Bronchial epithelial cell (primary cell): ENCODE results near the gene MALAT1. TPM values are rescaled to one million over a fixed set of nuclear protein-coding genes. Genes with fewer than 3 reads are reported as not detected.

ENCODE experiments used
- DNase-seq: peaks from one replicate; pipeline ENCODE4 v3.0.0-alpha.2; 2010; ENCODE audit warnings: low read depth
- FAIRE-seq: peaks from 2 replicates; lab custom pipeline; 2011; peaks lifted over from hg19 to GRCh38; lab: Jason Lieb, UNC
- H3K27me3 ChIP-seq: 2 replicates; pipeline ENCODE4 v1.5.1; 2011; ENCODE audit warnings: low read length; ENCODE audit not compliant: control insufficient read depth, insufficient read depth
- H3K36me3 ChIP-seq: 2 replicates; pipeline ENCODE4 v1.5.1; 2011; ENCODE audit warnings: low read length; ENCODE audit not compliant: control insufficient read depth, insufficient read depth
- H3K4me3 ChIP-seq: 2 replicates; pipeline ENCODE4 v1.5.1; 2011; ENCODE audit warnings: mild to moderate bottlenecking, low read depth, low read length, control low read depth
- total RNA-seq: library from RNA; depleted of rRNA; stranded (reverse); fragments of >200 nt; gene quantifications from 2 replicates; pipeline ENCODE4 v1.2.1, GENCODE V29; 2014
- TF ChIP-seq, protein P1 (sequence below): IDR thresholded peaks from 2 replicates; pipeline ENCODE4 v1.5.1; 2011; ENCODE audit warnings: mild to moderate bottlenecking, moderate library complexity, low read length, control low read depth, inconsistent platforms; ENCODE audit not compliant: insufficient read depth, severe bottlenecking

MALAT1 gene
- total RNA-seq, 1 donor from 2014 or later, result 11,095 TPM

DNA sequence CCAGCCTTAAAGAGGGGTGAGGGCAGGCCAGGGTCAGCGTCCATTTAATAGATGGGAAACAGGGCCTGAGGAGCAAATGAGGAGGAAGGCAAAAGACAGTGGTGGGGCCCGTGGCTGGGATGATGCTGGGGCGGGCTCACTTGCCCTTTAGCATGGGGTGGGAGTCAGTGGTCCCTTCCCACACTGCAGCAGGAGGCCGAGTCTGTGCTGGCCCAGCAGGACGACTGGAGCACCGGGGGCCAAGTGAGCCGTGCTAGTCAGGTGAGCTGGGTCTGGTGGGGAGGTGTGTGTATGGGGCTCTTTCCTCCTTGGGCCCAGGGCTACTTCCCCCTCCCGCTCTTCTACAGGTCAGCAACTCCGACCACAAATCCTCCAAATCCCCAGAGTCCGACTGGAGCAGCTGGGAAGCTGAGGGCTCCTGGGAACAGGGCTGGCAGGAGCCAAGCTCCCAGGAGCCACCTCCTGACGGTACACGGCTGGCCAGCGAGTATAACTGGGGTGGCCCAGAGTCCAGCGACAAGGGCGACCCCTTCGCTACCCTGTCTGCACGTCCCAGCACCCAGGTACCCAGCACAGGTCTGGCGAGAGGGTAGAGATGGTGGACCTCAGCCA lies 38.9 kb downstream of the MALAT1 start:
- FAIRE-seq (no peak), DNase-seq (no peak)
- Histone ChIP-seq H3K4me3 (no peak overlapping the region), H3K27me3 (no peaks in the 10 kb centered on the region), H3K36me3 (peaks cover 15% of the 10 kb centered on the region)
- TF ChIP-seq, protein P1, sequence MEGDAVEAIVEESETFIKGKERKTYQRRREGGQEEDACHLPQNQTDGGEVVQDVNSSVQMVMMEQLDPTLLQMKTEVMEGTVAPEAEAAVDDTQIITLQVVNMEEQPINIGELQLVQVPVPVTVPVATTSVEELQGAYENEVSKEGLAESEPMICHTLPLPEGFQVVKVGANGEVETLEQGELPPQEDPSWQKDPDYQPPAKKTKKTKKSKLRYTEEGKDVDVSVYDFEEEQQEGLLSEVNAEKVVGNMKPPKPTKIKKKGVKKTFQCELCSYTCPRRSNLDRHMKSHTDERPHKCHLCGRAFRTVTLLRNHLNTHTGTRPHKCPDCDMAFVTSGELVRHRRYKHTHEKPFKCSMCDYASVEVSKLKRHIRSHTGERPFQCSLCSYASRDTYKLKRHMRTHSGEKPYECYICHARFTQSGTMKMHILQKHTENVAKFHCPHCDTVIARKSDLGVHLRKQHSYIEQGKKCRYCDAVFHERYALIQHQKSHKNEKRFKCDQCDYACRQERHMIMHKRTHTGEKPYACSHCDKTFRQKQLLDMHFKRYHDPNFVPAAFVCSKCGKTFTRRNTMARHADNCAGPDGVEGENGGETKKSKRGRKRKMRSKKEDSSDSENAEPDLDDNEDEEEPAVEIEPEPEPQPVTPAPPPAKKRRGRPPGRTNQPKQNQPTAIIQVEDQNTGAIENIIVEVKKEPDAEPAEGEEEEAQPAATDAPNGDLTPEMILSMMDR, result no peak

DNA sequence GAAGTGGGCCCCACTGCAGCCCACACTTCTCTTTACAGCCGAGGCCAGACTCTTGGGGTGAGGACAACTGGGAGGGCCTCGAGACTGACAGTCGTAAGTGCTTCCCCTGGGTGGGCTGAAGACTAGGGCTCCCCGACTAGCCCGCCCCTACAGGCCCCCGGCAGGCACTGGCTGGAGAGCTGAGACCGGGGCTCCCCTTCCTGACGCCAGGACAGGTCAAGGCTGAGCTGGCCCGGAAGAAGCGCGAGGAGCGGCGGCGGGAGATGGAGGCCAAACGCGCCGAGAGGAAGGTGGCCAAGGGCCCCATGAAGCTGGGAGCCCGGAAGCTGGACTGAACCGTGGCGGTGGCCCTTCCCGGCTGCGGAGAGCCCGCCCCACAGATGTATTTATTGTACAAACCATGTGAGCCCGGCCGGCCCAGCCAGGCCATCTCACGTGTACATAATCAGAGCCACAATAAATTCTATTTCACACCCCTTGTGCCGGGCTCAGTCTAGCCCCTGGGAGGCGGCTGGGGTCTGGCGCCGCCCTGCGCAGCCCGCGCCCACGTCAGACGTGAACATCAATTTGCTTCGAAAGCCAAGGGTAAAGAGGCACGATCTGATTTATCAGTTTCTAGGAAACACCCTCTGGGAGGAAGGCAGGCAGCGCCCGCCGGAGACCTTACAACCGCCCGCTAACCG lies 39.5 kb downstream of the MALAT1 start:
- Histone ChIP-seq H3K27me3 (no peaks in the 10 kb centered on the region), H3K36me3 (peaks cover 13% of the 10 kb centered on the region), H3K4me3 (no peak overlapping the region)
- DNase-seq (no peak), FAIRE-seq (no peak)
- TF ChIP-seq, protein P1, result no peak

DNA sequence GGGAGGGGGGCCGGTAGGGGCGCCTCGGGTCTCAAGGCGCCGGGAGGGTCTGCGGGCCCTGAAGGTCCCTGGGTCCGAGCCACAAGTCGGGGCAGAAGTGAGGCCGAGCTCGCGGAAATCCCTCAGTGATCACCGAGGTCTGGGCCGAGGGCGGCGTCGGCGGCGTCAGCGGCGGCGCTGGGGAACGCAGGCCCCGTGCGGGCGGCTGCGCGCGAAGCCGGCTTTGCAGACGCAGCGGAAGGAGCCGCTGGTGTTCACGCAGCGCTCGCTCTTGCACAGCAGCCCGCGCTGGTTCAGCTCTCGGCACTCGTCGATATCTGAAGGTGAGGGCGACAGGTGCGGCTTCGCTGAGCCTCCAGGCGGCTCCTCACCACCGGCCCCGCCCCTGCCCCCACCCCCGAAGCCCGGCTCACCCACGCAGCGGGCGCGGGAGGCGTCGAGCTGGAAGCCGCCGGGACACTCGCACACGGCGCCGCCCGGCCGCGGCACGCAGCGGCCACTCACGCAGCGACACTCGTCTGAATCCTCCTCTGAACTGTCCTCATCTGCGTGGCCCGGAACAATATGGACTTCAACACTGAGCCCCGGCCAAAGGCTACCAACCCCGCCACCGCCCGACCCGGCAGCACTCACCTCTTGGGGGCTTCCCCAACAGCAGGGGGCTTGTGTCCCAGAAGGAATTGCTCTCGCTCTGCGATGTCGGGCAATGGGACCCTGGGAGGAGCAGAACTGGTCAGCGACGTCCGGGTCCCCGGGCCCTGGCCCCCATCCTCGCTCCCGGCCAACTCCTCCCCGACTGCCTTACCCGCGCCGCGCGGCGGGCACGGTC lies 40.3 kb downstream of the MALAT1 start:
- Histone ChIP-seq H3K4me3 (peak overlapping the region; percentile 65), H3K27me3 (no peaks in the 10 kb centered on the region), H3K36me3 (peaks cover 13% of the 10 kb centered on the region)
- FAIRE-seq, result no peak
- TF ChIP-seq, protein P1, result no peak
- no peak for DNase-seq

DNA sequence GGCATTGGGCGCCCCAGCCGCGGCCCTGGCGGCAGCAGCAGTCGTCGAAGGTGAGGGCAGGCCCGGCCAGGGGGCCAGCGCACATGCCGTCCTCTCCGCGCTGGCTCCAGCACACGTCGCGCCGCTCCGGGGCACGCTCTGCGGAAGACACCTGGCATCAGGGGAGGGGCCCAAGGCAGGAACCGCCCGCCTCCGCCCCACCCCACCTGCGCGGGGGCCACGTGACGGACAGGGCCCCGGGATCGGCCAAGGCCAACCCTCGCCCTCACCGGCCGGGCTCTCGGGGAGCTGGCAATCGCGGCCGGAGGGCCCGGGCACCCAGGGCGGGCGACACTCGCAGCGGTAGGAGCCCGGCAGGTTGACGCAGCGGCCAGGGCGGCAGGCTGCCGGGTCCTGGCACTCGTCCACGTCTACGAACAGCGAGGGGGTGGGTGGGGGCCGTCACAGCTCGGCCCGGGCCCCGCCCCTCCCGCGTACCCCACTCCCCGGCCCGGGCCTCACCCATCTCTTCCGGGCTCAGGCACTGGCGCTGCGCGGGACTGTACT lies 41.0 kb downstream of the MALAT1 start:
- Histone ChIP-seq H3K4me3 (peak overlapping the region; percentile 65), H3K36me3 (peaks cover 13% of the 10 kb centered on the region), H3K27me3 (no peaks in the 10 kb centered on the region)
- FAIRE-seq (no peak), DNase-seq (peak; percentile 37)
- TF ChIP-seq, protein P1, result no peak

DNA sequence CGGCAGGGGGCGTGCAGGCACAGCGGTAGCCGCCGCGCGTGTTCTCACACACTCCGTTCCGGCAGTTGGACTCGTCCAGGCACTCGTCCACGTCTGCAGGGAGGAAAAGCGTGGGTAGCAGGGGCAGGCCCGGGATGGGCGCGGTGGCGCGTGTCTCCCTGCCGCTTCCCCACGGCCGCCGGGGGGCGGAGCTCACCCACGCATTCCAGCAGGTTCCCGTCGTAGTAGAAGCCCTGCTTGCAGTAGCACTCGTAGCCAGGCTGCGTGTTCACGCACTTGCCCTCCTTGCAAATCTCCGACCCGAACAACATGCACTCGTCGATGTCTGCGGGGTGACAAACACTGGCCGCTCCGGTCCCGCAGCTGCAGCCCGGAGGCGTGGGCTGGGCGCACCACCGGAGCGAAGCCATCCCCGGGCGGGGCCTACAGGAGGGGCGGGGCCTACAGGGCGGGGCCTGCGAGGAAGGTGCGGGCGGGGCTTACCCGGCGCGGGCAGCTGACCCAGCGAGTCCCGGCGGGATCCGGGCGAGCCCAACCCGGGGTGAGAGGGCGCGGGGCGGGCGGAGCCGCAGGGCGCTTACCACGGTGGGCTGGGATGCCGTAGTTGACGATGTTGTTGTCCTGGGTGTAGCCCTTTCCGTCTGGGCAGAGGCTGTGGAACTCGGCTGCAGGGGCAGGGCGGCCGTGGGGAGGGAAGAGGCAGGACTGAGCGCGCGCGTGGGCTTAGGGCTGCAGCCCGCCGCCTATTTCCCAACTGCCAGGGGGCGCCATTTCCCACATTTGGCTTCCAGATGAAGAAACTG lies 41.6 kb downstream of the MALAT1 start:
- peaks cover 10% of the 10 kb centered on the region for H3K36me3 ChIP-seq
- TF ChIP-seq, protein P1, result peak; percentile 88
- DNase-seq, result peak; percentile 66
- FAIRE-seq, result no peak
- no peaks in the 10 kb centered on the region for H3K27me3 ChIP-seq
- peak overlapping the region; percentile 65 for H3K4me3 ChIP-seq
